CD4-positive, alpha-beta memory T cell (primary cell): ENCODE results near the gene ANKRD11. TPM values are rescaled to one million over a fixed set of nuclear protein-coding genes. Genes with fewer than 3 reads are reported as not detected.
A peak's percentile ranks its signal among the peaks of the same experiment; 100 is the strongest.

Experiments used
- CTCF ChIA-PET: fragments of 350-600 bp; sonication (Branson Sonifier 250); formaldehyde crosslinking; loops from one replicate; lab custom pipeline; 2021; ENCODE audit warnings: inconsistent platforms; ENCODE audit not compliant: partially characterized antibody; lab: Charles Lee
- POLR2A ChIA-PET: fragments of 350-600 bp; sonication (Branson Sonifier 250); formaldehyde crosslinking; loops from one replicate; lab custom pipeline; 2021; ENCODE audit not compliant: partially characterized antibody; lab: Charles Lee
- DNase-seq, 5 donors: peaks; one replicate each; pipeline versions ENCODE4 v3.0.0 to v3.0.0-alpha.2; 2020 to 2022; ENCODE audit warnings: mixed read lengths in 1 of 5
- H3K27ac ChIP-seq: one replicate; pipeline ENCODE4 v1.7.0; 2013; ENCODE audit warnings: low read depth, low read length
- H3K27me3 ChIP-seq: 2 replicates; pipeline ENCODE4 v1.7.0; 2013; ENCODE audit warnings: mild to moderate bottlenecking, low read length, moderate library complexity; ENCODE audit not compliant: insufficient read depth
- H3K36me3 ChIP-seq: 2 replicates; pipeline ENCODE4 v1.7.0; 2013; ENCODE audit warnings: mild to moderate bottlenecking, low read length, moderate library complexity; ENCODE audit not compliant: insufficient read depth
- H3K4me1 ChIP-seq: 2 replicates; pipeline ENCODE4 v1.7.0; 2013; ENCODE audit warnings: mild to moderate bottlenecking, low read length, moderate library complexity; ENCODE audit not compliant: insufficient read depth
- H3K4me3 ChIP-seq, 2 donors: one replicate each; pipeline ENCODE4 v1.7.0; 2013; ENCODE audit warnings: low read length in 2 of 2, mild to moderate bottlenecking in 1 of 2
- H3K9me3 ChIP-seq, 2 donors: one replicate each; pipeline ENCODE4 v1.7.0; 2013; ENCODE audit warnings: low read length in 2 of 2, control low read depth in 1 of 2; ENCODE audit not compliant: control insufficient read depth in 1 of 2
- H3K27ac Mint-ChIP-seq, 7 donors: one replicate each; pipeline ENCODE4 v1.8.0; 2020 to 2021; ENCODE audit warnings: mixed read lengths in 7 of 7, mild to moderate bottlenecking in 6 of 7, inconsistent platforms in 3 of 7, moderate library complexity in 3 of 7
- H3K27me3 Mint-ChIP-seq, 2 donors: one replicate each; pipeline ENCODE4 v1.8.0; 2020 to 2021; ENCODE audit warnings: mixed read lengths in 2 of 2
- H3K36me3 Mint-ChIP-seq, 2 donors: one replicate each; pipeline ENCODE4 v1.8.0; 2020 to 2021; ENCODE audit warnings: mixed read lengths in 2 of 2, inconsistent platforms in 1 of 2, mild to moderate bottlenecking in 1 of 2
- H3K4me1 Mint-ChIP-seq, 4 donors: one replicate each; pipeline ENCODE4 v1.8.0; 2020 to 2021; ENCODE audit warnings: mixed read lengths in 4 of 4, mild to moderate bottlenecking in 1 of 4
- H3K4me3 Mint-ChIP-seq, 8 donors: one replicate each; pipeline ENCODE4 v1.8.0; 2020 to 2021; ENCODE audit warnings: mixed read lengths in 8 of 8, mild to moderate bottlenecking in 7 of 8, moderate library complexity in 6 of 8, inconsistent platforms in 3 of 8
- H3K9me3 Mint-ChIP-seq, 8 donors: one replicate each; pipeline ENCODE4 v1.8.0; 2020 to 2021; ENCODE audit warnings: mixed read lengths in 8 of 8, mild to moderate bottlenecking in 5 of 8, inconsistent platforms in 3 of 8, moderate library complexity in 1 of 8
- intact Hi-C: fragments of 100-400 bp; cut with micrococcal nuclease; formaldehyde crosslinking; loops from one replicate; pipeline ENCODE4 v1.15.1; 2023
- polyA plus RNA-seq, 2 donors: library from polyadenylated mRNA; unstranded; fragments of 300-500 nt; fragmentation: Illumina TruSeq; gene quantifications; one replicate each; pipeline ENCODE4 v1.2.3, GENCODE V29; 2021
- total RNA-seq, 2 experiments: library from RNA; stranded (reverse); gene quantifications; one replicate each; pipeline ENCODE4 v1.2.3, GENCODE V29; 2021

ANKRD11 gene
- total and polyA plus RNA-seq, 4 experiments from 2014 or later, result 3.9 to 246 (median 140) TPM

DNA sequence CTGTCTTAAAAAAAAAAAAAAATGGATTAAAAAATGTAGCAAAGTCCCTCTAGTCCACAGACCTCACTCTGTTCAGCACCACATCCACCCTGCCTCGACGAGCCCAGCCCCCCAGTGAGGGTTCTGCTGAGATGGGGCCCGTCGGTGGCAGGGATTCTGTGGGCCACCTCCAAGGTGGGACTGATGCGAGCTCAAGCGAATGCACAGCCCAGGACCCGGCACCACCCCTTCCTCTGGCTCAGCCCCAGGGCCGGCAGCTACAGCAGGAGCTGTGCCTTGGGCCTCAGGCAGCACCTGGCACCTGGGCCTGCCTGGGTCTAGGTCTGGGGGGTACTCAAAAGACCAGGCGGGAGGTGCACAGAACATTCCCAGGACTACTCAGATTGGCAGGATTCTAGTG is 213.3 kb downstream of the ANKRD11 start:
- peaks cover 0 to 8% (median 0%) of the 10 kb centered on the region in 8 donors for H3K9me3 Mint-ChIP-seq
- CTCF ChIA-PET, result no interaction called here
- Histone ChIP-seq H3K4me1 (no peaks in the 10 kb centered on the region), H3K4me3 (no peak overlapping the region), H3K27me3 (no peaks in the 10 kb centered on the region), H3K9me3 (no peaks in the 10 kb centered on the region), H3K27ac (no peak overlapping the region), H3K36me3 (peaks cover 46% of the 10 kb centered on the region)
- H3K27me3 Mint-ChIP-seq, result no peaks in the 10 kb centered on the region
- peak overlapping the region in 1 of 7 donors; percentile 55 for H3K27ac Mint-ChIP-seq
- H3K36me3 Mint-ChIP-seq, result peaks cover 18 to 46% of the 10 kb centered on the region in 2 donors
- H3K4me3 Mint-ChIP-seq, result no peak overlapping the region
- peaks cover 0 to 4% (median 2%) of the 10 kb centered on the region in 4 donors for H3K4me1 Mint-ChIP-seq
- POLR2A ChIA-PET, result no interaction called here
- intact Hi-C loops, result no loop called here
- no peak for DNase-seq

DNA sequence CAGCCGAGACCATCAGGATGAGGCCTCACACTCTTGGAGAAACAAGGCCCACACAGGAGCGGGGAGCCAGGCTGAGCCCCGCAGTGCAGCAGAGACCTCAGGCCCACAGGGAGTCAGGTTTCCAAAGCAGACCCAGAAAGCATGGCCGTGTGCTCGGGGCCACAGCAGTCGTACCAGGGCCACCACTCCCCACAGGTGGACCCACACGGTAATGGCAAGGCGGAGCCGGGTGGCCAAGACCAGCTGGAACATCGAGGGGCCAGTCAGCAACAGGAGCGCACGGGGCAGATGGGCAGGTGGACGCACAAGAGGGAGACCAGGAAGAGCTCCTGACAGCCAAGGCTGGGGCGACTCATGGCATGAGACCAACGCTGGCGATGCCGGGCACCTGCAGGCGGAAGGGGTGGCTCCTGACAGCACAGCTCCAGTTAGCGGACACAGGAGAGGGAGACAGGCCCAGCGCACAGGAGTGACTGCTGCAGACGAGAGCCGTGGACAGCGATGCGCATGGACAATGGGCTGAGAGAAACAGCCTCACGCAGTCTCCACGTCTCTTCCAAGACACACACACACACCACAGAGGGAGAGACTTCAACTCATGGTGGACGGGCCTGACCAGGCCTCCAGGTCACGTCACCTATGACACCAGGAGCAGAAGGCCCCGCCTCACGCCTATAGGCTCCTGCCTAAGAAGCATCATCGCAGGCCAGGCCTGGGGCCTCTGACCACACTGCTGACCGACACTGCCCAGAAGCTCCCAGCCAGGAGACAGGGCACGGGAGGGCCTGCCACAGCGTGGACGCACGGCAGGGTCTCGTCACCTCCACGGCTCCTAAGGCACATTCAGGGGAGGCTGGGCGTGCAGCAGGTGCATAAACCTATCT is 214.3 kb downstream of the ANKRD11 start:
- intact Hi-C loops, result no loop called here
- Histone ChIP-seq H3K9me3 (no peaks in the 10 kb centered on the region), H3K4me1 (no peaks in the 10 kb centered on the region), H3K4me3 (no peak overlapping the region), H3K27ac (no peak overlapping the region), H3K36me3 (peaks cover 55% of the 10 kb centered on the region), H3K27me3 (no peaks in the 10 kb centered on the region)
- Mint-ChIP-seq H3K27ac (peak overlapping the region in 1 of 7 donors; percentile 65), H3K36me3 (peaks cover 27 to 55% of the 10 kb centered on the region in 2 donors), H3K27me3 (no peaks in the 10 kb centered on the region), H3K9me3 (peaks cover 0 to 8% (median 0%) of the 10 kb centered on the region in 8 donors), H3K4me1 (peaks cover 0 to 6% (median 2%) of the 10 kb centered on the region in 4 donors), H3K4me3 (no peak overlapping the region)
- no peak for DNase-seq
- ChIA-PET CTCF (interaction anchor here (1.9 kb wide), 1 partner anchor 13 kb away, joined by 7 read pairs; no protein-coding TSS in a partner anchor), POLR2A (no interaction called here)

- intact Hi-C loops, result no loop called here
- H3K4me3 ChIP-seq, result no peak overlapping the region
- CTCF ChIA-PET, result interaction anchor here (1.9 kb wide), 1 partner anchor 14 kb away, joined by 7 read pairs; no protein-coding TSS in a partner anchor
- no peak overlapping the region for H3K27ac ChIP-seq
- no peaks in the 10 kb centered on the region for H3K27me3 ChIP-seq
- peaks cover 61% of the 10 kb centered on the region for H3K36me3 ChIP-seq
- no peaks in the 10 kb centered on the region for H3K4me1 ChIP-seq
- POLR2A ChIA-PET, result no interaction called here
- no peak for DNase-seq
- Mint-ChIP-seq H3K4me3 (no peak overlapping the region), H3K27me3 (no peaks in the 10 kb centered on the region), H3K36me3 (peaks cover 27 to 56% of the 10 kb centered on the region in 2 donors), H3K4me1 (peaks cover 0 to 6% (median 2%) of the 10 kb centered on the region in 4 donors), H3K27ac (peak overlapping the region in 2 of 7 donors; percentile 57 to 60), H3K9me3 (peaks cover 0 to 8% (median 0%) of the 10 kb centered on the region in 8 donors)
- no peaks in the 10 kb centered on the region for H3K9me3 ChIP-seq
Measured at GRCh38 chr16:89275284-89275584, 215.1 kb downstream of the ANKRD11 start.

- Mint-ChIP-seq H3K36me3 (peaks cover 29 to 61% of the 10 kb centered on the region in 2 donors), H3K4me3 (no peak overlapping the region), H3K27me3 (no peaks in the 10 kb centered on the region), H3K27ac (peak overlapping the region in 1 of 7 donors; percentile 46), H3K4me1 (peaks cover 0 to 6% (median 2%) of the 10 kb centered on the region in 4 donors), H3K9me3 (peaks cover 0 to 8% (median 0%) of the 10 kb centered on the region in 8 donors)
- Histone ChIP-seq H3K36me3 (peaks cover 66% of the 10 kb centered on the region), H3K9me3 (no peaks in the 10 kb centered on the region), H3K27me3 (no peaks in the 10 kb centered on the region), H3K4me3 (no peak overlapping the region), H3K27ac (no peak overlapping the region), H3K4me1 (no peaks in the 10 kb centered on the region)
- peak in 1 of 5 donors; percentile 5 for DNase-seq
- CTCF ChIA-PET, result interaction anchor here (1.9 kb wide), 1 partner anchor 15 kb away, joined by 7 read pairs; no protein-coding TSS in a partner anchor
- intact Hi-C loops, result no loop called here
- POLR2A ChIA-PET, result no interaction called here
Measured at GRCh38 chr16:89274561-89275283, 215.6 kb downstream of the ANKRD11 start.

GRCh38 chr16:89273741-89274472 is 216.5 kb downstream of the ANKRD11 start:
- H3K27ac Mint-ChIP-seq, result peak overlapping the region in 2 of 7 donors; percentile 46 to 51
- POLR2A ChIA-PET, result no interaction called here
- H3K4me1 Mint-ChIP-seq, result peaks cover 0 to 6% (median 2%) of the 10 kb centered on the region in 4 donors
- H3K27ac ChIP-seq, result no peak overlapping the region
- peaks cover 74% of the 10 kb centered on the region for H3K36me3 ChIP-seq
- no peaks in the 10 kb centered on the region for H3K9me3 ChIP-seq
- H3K27me3 Mint-ChIP-seq, result no peaks in the 10 kb centered on the region
- H3K4me3 Mint-ChIP-seq, result no peak overlapping the region
- no peaks in the 10 kb centered on the region for H3K4me1 ChIP-seq
- CTCF ChIA-PET, result interaction anchor here (1.9 to 2.1 kb wide), 2 partner anchors 15 to 20 kb away, joined by 5 to 7 read pairs; no protein-coding TSS in a partner anchor
- H3K4me3 ChIP-seq, result no peak overlapping the region
- no peaks in the 10 kb centered on the region for H3K27me3 ChIP-seq
- H3K36me3 Mint-ChIP-seq, result peaks cover 36 to 68% of the 10 kb centered on the region in 2 donors
- DNase-seq, result no peak
- H3K9me3 Mint-ChIP-seq, result peaks cover 0 to 8% (median 0%) of the 10 kb centered on the region in 8 donors
- intact Hi-C loops, result no loop called here

DNA sequence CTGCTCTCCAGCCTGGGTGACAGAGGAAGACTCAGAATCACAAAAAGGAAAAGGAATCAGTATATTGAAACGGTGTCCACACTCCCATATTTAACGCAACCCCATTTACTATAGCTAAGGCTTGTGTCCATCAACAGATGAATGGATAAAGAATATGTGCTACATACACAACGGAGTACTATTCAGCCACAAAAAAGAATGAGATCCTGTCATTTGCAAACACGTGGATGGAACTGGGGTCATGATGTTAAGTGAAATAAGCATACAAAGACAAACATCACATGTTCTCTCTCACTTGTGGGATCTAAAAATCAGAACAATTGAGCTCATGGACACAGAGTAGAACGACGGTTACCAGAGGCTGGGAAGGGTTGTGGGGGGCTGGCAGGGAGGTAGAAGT is 217.7 kb downstream of the ANKRD11 start:
- CTCF ChIA-PET, result interaction anchor here (1.3 to 2.1 kb wide), 2 partner anchors 16 to 22 kb away, joined by 4 to 5 read pairs; no protein-coding TSS in a partner anchor
- DNase-seq, result no peak

More for the DNA sequence above, 217.7 kb downstream of the ANKRD11 start:
- H3K4me3 Mint-ChIP-seq, result no peak overlapping the region
- Histone ChIP-seq H3K4me1 (no peaks in the 10 kb centered on the region), H3K4me3 (no peak overlapping the region), H3K36me3 (peaks cover 71% of the 10 kb centered on the region), H3K27me3 (no peaks in the 10 kb centered on the region), H3K9me3 (no peaks in the 10 kb centered on the region), H3K27ac (no peak overlapping the region)
- H3K27ac Mint-ChIP-seq, result peak overlapping the region in 1 of 7 donors; percentile 55
- H3K9me3 Mint-ChIP-seq, result peaks cover 0 to 6% (median 0%) of the 10 kb centered on the region in 8 donors
- peaks cover 0 to 6% (median 2%) of the 10 kb centered on the region in 4 donors for H3K4me1 Mint-ChIP-seq
- POLR2A ChIA-PET, result no interaction called here
- intact Hi-C loops, result no loop called here
- no peaks in the 10 kb centered on the region for H3K27me3 Mint-ChIP-seq
- H3K36me3 Mint-ChIP-seq, result peaks cover 38 to 64% of the 10 kb centered on the region in 2 donors
